HCT116 (cell line): ENCODE data around the gene TMEM132C. TPM values are rescaled to one million over a fixed set of nuclear protein-coding genes. Genes with fewer than 3 reads are reported as not detected.

Source experiments
- ATAC-seq: fragments of 200-7000 bp; cut with Tn5 transposase; 2 replicates; pipeline ENCODE4 v1.9.1; 2020; ENCODE audit warnings: mild to moderate bottlenecking, moderate library complexity
- BruUV-seq: library from RNA; stranded (reverse); fragments of 400-500 nt; replicated peaks from 2 replicates; lab custom pipeline; 2021; lab: Mats Ljungman, UMichigan
- CTCF ChIA-PET: fragments of 300-600 bp; sonication (Branson Sonifier 250); formaldehyde crosslinking; loops from one replicate; lab custom pipeline; 2021; ENCODE audit warnings: antibody characterized with exemption; lab: Charles Lee
- POLR2A ChIA-PET: fragments of 300-600, 350-600 bp; sonication (Branson Sonifier 250); formaldehyde crosslinking; loops from one replicate; lab custom pipeline; 2021; ENCODE audit warnings: antibody characterized with exemption; lab: Charles Lee
- RAD21 ChIA-PET, 2 experiments: fragments of 300-600 bp; sonication (Branson Sonifier 250); formaldehyde crosslinking; loops; one replicate each; lab custom pipeline; 2023; ENCODE audit warnings: low total read pairs in 2 of 2; ENCODE audit not compliant: uncharacterized antibody in 2 of 2, unreplicated experiment in 2 of 2, low non-redundant PET in 1 of 2; lab: Charles Lee
- DNase-seq: peaks from one replicate; pipeline ENCODE4 v3.0.0-alpha.2; 2010; ENCODE audit warnings: low read depth, low spot score
- H2AFZ ChIP-seq: fragments of 200-600 bp; shearing (Covaris generic), sonication (generic); 2 replicates; pipeline ENCODE4 v1.6.1; 2017; ENCODE audit warnings: low read depth, mixed run types, mixed read lengths, antibody characterized with exemption, low read length; ENCODE audit not compliant: poor library complexity, severe bottlenecking
- H3K27ac ChIP-seq: 2 replicates; pipeline ENCODE4 v1.5.1; 2012; ENCODE audit warnings: low read depth, low read length
- H3K27me3 ChIP-seq: fragments of 200-600 bp; sonication (generic); 2 replicates; pipeline ENCODE4 v1.6.1; 2016; ENCODE audit warnings: mixed run types, low read length, mixed read lengths; ENCODE audit not compliant: insufficient read depth
- H3K36me3 ChIP-seq, 2 experiments: fragments of 200-500 bp in 1 of 2; fragments of 200-600 bp in 1 of 2; sonication (Bioruptor generic) in 1 of 2; sonication (generic) in 1 of 2; 2 replicates each; pipeline versions ENCODE4 v1.5.1 to v1.6.1; 2014 to 2016; ENCODE audit warnings: low read length in 2 of 2, inconsistent platforms in 1 of 2, mixed read lengths in 1 of 2, mixed run types in 1 of 2; ENCODE audit not compliant: insufficient read depth in 2 of 2, control insufficient read depth in 1 of 2
- H3K4me1 ChIP-seq, 2 experiments: fragments of 200-600 bp in 1 of 2; sonication (generic) in 1 of 2; 2 replicates each; pipeline versions ENCODE4 v1.5.1 to v1.6.1; 2012 to 2017; ENCODE audit warnings: low read length in 2 of 2, inconsistent platforms in 1 of 2, mild to moderate bottlenecking in 1 of 2, mixed read lengths in 1 of 2, mixed run types in 1 of 2, moderate library complexity in 1 of 2; ENCODE audit not compliant: insufficient read depth in 2 of 2, control insufficient read depth in 1 of 2
- H3K4me2 ChIP-seq: fragments of 200-600 bp; sonication (generic); 2 replicates; pipeline ENCODE4 v1.6.1; 2017; ENCODE audit warnings: mixed run types, low read length, mixed read lengths
- H3K4me3 ChIP-seq, 2 experiments: fragments of 200-600 bp in 1 of 2; sonication (generic) in 1 of 2; replicated peaks in 1 of 2; 2 replicates each; pipeline ENCODE4 v1.5.1; 2011 to 2016; ENCODE audit warnings: low read length in 2 of 2, control low read depth in 1 of 2, low read depth in 1 of 2, mild to moderate bottlenecking in 1 of 2, mixed read lengths in 1 of 2, mixed run types in 1 of 2
- H3K79me2 ChIP-seq: fragments of 200-600 bp; sonication (generic); 2 replicates; pipeline ENCODE4 v1.6.1; 2017; ENCODE audit warnings: mild to moderate bottlenecking, mixed run types, low read length, moderate library complexity, mixed read lengths; ENCODE audit not compliant: insufficient read depth
- H3K9ac ChIP-seq: fragments of 200-600 bp; sonication (generic); 2 replicates; pipeline ENCODE4 v1.6.1; 2016; ENCODE audit warnings: low read length, mixed read lengths
- H3K9me2 ChIP-seq: fragments of 200-600 bp; sonication (generic), shearing (Covaris generic); 2 replicates; pipeline ENCODE4 v1.6.1; 2017; ENCODE audit warnings: mixed run types, mild to moderate bottlenecking, moderate library complexity; ENCODE audit not compliant: insufficient read depth
- H3K9me3 ChIP-seq, 2 experiments: fragments of 200-500 bp in 1 of 2; fragments of 200-600 bp in 1 of 2; sonication (Bioruptor generic) in 1 of 2; sonication (generic) in 1 of 2; 2 replicates each; pipeline ENCODE4 v1.6.1; 2014 to 2017; ENCODE audit warnings: low read length in 2 of 2, mixed read lengths in 2 of 2, inconsistent platforms in 1 of 2, low read depth in 1 of 2, mild to moderate bottlenecking in 1 of 2, mixed run types in 1 of 2, moderate library complexity in 1 of 2; ENCODE audit not compliant: control insufficient read depth in 1 of 2, insufficient read depth in 1 of 2
- H4K20me1 ChIP-seq: fragments of 200-600 bp; sonication (generic), shearing (Covaris generic); 2 replicates; pipeline ENCODE4 v1.6.1; 2017; ENCODE audit warnings: mixed run types, mild to moderate bottlenecking, moderate library complexity; ENCODE audit not compliant: insufficient read depth
- CEBPB ChIP-seq: IDR thresholded peaks from 2 replicates; pipeline ENCODE4 v1.6.1; 2012; ENCODE audit warnings: low read depth
- JUND ChIP-seq: IDR thresholded peaks from 2 replicates; pipeline ENCODE4 v1.6.1; 2012
- RAD21 ChIP-seq: IDR thresholded peaks from 2 replicates; pipeline ENCODE4 v1.6.1; 2012; ENCODE audit warnings: low read depth, mild to moderate bottlenecking
- SP1 ChIP-seq: IDR thresholded peaks from 2 replicates; pipeline ENCODE4 v1.6.1; 2012; ENCODE audit warnings: low read depth
- YY1 ChIP-seq: IDR thresholded peaks from 2 replicates; pipeline ENCODE4 v1.6.1; 2011; ENCODE audit warnings: low read length, low read depth, moderate library complexity, mild to moderate bottlenecking; ENCODE audit not compliant: insufficient replicate concordance; ENCODE audit errors: extremely low read depth
- intact Hi-C: fragments of 100-400 bp; cut with micrococcal nuclease; formaldehyde crosslinking; loops from 2 replicates; pipeline ENCODE4 v1.10.0; 2022
- total RNA-seq: library from RNA; stranded (reverse); gene quantifications from one replicate; pipeline ENCODE4 v1.2.1, GENCODE V29; 2021; ENCODE audit not compliant: unreplicated experiment
- TF ChIP-seq, protein P1 (sequence below): IDR thresholded peaks from 2 replicates; pipeline ENCODE4 v1.6.1; 2012; ENCODE audit warnings: low read depth

The TMEM132C gene
- total RNA-seq, 1 experiment from 2014 or later = not detected

GRCh38 chr12:128353301-128353700, 86.3 kb downstream of the TMEM132C start (continued):
- TF ChIP-seq, protein P1, sequence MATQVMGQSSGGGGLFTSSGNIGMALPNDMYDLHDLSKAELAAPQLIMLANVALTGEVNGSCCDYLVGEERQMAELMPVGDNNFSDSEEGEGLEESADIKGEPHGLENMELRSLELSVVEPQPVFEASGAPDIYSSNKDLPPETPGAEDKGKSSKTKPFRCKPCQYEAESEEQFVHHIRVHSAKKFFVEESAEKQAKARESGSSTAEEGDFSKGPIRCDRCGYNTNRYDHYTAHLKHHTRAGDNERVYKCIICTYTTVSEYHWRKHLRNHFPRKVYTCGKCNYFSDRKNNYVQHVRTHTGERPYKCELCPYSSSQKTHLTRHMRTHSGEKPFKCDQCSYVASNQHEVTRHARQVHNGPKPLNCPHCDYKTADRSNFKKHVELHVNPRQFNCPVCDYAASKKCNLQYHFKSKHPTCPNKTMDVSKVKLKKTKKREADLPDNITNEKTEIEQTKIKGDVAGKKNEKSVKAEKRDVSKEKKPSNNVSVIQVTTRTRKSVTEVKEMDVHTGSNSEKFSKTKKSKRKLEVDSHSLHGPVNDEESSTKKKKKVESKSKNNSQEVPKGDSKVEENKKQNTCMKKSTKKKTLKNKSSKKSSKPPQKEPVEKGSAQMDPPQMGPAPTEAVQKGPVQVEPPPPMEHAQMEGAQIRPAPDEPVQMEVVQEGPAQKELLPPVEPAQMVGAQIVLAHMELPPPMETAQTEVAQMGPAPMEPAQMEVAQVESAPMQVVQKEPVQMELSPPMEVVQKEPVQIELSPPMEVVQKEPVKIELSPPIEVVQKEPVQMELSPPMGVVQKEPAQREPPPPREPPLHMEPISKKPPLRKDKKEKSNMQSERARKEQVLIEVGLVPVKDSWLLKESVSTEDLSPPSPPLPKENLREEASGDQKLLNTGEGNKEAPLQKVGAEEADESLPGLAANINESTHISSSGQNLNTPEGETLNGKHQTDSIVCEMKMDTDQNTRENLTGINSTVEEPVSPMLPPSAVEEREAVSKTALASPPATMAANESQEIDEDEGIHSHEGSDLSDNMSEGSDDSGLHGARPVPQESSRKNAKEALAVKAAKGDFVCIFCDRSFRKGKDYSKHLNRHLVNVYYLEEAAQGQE = no peak
- no peak for TF ChIP-seq RAD21

GRCh38 chr12:128356547-128356946, 89.6 kb downstream of the TMEM132C start:
- BruUV-seq = no TSS peak
- Histone ChIP-seq H3K9me2 (no peaks in the 10 kb centered on the region), H3K4me1 (no peaks in the 10 kb centered on the region), H2AFZ (no peak overlapping the region), H3K9me3 (peaks cover 3 to 18% of the 10 kb centered on the region in 2 experiments; a peak in 2 of 4 replicates), H3K79me2 (no peaks in the 10 kb centered on the region), H3K4me3 (no peak overlapping the region), H3K4me2 (no peak overlapping the region), H4K20me1 (no peaks in the 10 kb centered on the region), H3K9ac (no peak overlapping the region), H3K27ac (no peak overlapping the region), H3K27me3 (no peaks in the 10 kb centered on the region), H3K36me3 (no peaks in the 10 kb centered on the region)
- ChIA-PET POLR2A (no interaction called here), CTCF (no interaction called here), RAD21 (no interaction called here)
- TF ChIP-seq JUND (no peak), SP1 (no peak), YY1 (no peak), CEBPB (no peak)
- DNase-seq = no peak
- intact Hi-C loops = no loop called here
- no peak for ATAC-seq
